Psoas muscle (tissue), 8 donors: ENCODE measurements around the gene ALG8. TPM values are rescaled to one million over a fixed set of nuclear protein-coding genes. Genes with fewer than 3 reads are reported as not detected.

Source experiments
- ATAC-seq, 4 donors: fragments of 200-7000 bp; cut with Tn5 transposase; one replicate each; pipeline ENCODE4 v1.9.1; 2020; ENCODE audit warnings: moderate library complexity in 3 of 4, mild to moderate bottlenecking in 2 of 4
- DNase-seq, 2 donors: peaks; one replicate each; pipeline ENCODE4 v3.0.0-alpha.2; 2020
- H3K27ac ChIP-seq: fragments of 200-600 bp; one replicate; pipeline ENCODE4 v1.8.0; 2022
- H3K27me3 ChIP-seq, 3 donors: fragments of 200-600 bp in 1 of 3; one replicate each; pipeline versions ENCODE4 v1.6.1 to v1.8.0; 2013 to 2022; ENCODE audit warnings: low read length in 2 of 3, mild to moderate bottlenecking in 2 of 3, moderate library complexity in 1 of 3; ENCODE audit not compliant: insufficient read depth in 3 of 3
- H3K36me3 ChIP-seq, 2 donors: fragments of 200-600 bp in 1 of 2; one replicate each; pipeline versions ENCODE4 v1.6.1 to v1.8.0; 2013 to 2022; ENCODE audit warnings: low read depth in 1 of 2, mild to moderate bottlenecking in 1 of 2, moderate library complexity in 1 of 2; ENCODE audit not compliant: insufficient read depth in 1 of 2
- H3K4me1 ChIP-seq: fragments of 200-600 bp; one replicate; pipeline ENCODE4 v1.8.0; 2022
- H3K4me3 ChIP-seq: fragments of 200-600 bp; one replicate; pipeline ENCODE4 v1.8.0; 2022; ENCODE audit warnings: mild to moderate bottlenecking
- H3K9me3 ChIP-seq: fragments of 200-600 bp; one replicate; pipeline ENCODE4 v1.8.0; 2022
- WGBS, 3 donors: extraction: QIAGEN DNeasy Blood & Tissue Kit; methylation state at CpG; one replicate each; pipeline versions ENCODE4 v1.1.6 to v1.1.7; 2013; 5-methylcytosine and 5-hydroxymethylcytosine counted together
- intact Hi-C, 2 donors: fragments of 100-400 bp; cut with DNase I; formaldehyde crosslinking; loops; one replicate each; pipeline versions ENCODE4 v1.11.0 to v1.14.2; 2022
- polyA plus RNA-seq, 3 donors: library from polyadenylated mRNA; stranded (reverse); fragments of 200-250 nt; gene quantifications; one replicate each; pipeline ENCODE4 v1.2.3, GENCODE V29; 2013
- total RNA-seq, 4 donors: library from RNA; stranded (reverse); fragmentation: NEBNext Ultra II Directional in 2 of 4; extraction: Animal tissue kit (Norgen Biotek cat#: 25700) in 2 of 4; gene quantifications; one replicate each; pipeline versions ENCODE4 v1.2.1 to v1.2.4, GENCODE V29; 2021 to 2023
- TF ChIP-seq, protein P1 (sequence below): fragments of 200-600 bp; IDR thresholded peaks from one replicate; pipeline ENCODE4 v1.8.0; 2022; ENCODE audit warnings: antibody characterized with exemption
- donor health status: healthy with polysubstance abuse.
- donor health status: DM: no; HTN: no; CAD: no; lungs with moderate emphysema.
- donor health status: Bipolar disorder and iron deficiency.
- donor health status: healthy.
- donor health status: DM: yes; HTN: yes; CAD: no.
- donor health status: DM: no; HTN: no; CAD: no.
- donor health status: DM: no; HTN: no; CAD: no.
- donor health status: DM: yes; HTN: yes; CAD: no.

Gene ALG8
- total and polyA plus RNA-seq, 7 donors = 9.1 to 15.7 (median 11.4) TPM

DNA sequence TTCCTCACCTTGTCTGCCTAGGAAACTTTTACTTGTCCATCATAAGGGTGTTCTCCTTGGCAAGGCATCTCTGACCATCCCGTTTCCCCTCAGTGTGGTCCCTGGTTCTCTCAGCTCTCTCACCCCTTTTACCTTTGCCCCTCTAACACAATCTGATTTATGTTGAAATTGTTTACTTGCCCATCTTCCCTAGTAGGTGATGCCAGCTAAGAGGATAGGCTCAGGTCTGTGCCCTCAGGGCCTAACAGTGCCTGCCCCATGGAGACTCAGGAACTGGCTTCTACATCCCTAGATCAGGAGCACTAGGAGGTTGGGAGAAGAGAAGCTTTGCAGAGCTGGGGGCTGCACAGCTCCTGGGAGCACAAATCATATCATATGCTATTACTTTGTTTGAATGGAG lies 21.1 kb upstream of the ALG8 start:
- Histone ChIP-seq H3K4me3 (no peak overlapping the region), H3K36me3 (no peaks in the 10 kb centered on the region), H3K27ac (no peak overlapping the region), H3K27me3 (no peaks in the 10 kb centered on the region), H3K4me1 (no peaks in the 10 kb centered on the region), H3K9me3 (no peaks in the 10 kb centered on the region)
- ATAC-seq (no peak), DNase-seq (no peak)
- TF ChIP-seq, protein P1, sequence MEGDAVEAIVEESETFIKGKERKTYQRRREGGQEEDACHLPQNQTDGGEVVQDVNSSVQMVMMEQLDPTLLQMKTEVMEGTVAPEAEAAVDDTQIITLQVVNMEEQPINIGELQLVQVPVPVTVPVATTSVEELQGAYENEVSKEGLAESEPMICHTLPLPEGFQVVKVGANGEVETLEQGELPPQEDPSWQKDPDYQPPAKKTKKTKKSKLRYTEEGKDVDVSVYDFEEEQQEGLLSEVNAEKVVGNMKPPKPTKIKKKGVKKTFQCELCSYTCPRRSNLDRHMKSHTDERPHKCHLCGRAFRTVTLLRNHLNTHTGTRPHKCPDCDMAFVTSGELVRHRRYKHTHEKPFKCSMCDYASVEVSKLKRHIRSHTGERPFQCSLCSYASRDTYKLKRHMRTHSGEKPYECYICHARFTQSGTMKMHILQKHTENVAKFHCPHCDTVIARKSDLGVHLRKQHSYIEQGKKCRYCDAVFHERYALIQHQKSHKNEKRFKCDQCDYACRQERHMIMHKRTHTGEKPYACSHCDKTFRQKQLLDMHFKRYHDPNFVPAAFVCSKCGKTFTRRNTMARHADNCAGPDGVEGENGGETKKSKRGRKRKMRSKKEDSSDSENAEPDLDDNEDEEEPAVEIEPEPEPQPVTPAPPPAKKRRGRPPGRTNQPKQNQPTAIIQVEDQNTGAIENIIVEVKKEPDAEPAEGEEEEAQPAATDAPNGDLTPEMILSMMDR = no peak
- intact Hi-C loops = no loop called here
- WGBS, 3 donors = 89 to 100% (median 91%) methylated on average over 1 of the region's 1 CpG

- no peaks in the 10 kb centered on the region for H3K36me3 ChIP-seq
- WGBS, 3 donors = 52 to 60% (median 55%) methylated on average over 6 of the region's 6 CpGs
- intact Hi-C loops = no loop called here
- H3K4me1 ChIP-seq = no peaks in the 10 kb centered on the region
- H3K9me3 ChIP-seq = no peaks in the 10 kb centered on the region
- H3K27me3 ChIP-seq = no peaks in the 10 kb centered on the region
- no peak overlapping the region for H3K27ac ChIP-seq
- no peak overlapping the region for H3K4me3 ChIP-seq
- no peak for ATAC-seq
- no peak for DNase-seq
- TF ChIP-seq, protein P1 = no peak
These were observed 19.7 kb upstream of the ALG8 start for GRCh38 chr11:78158987-78159652.

GRCh38 chr11:78156127-78156844 lies 16.9 kb upstream of the ALG8 start:
- Histone ChIP-seq H3K27ac (no peak overlapping the region), H3K36me3 (peaks cover 0 to 7% of the 10 kb centered on the region in 2 donors), H3K4me3 (no peak overlapping the region), H3K9me3 (no peaks in the 10 kb centered on the region), H3K27me3 (no peaks in the 10 kb centered on the region), H3K4me1 (no peaks in the 10 kb centered on the region)
- TF ChIP-seq, protein P1 = no peak
- no peak for ATAC-seq
- 66 to 85% (median 78%) methylated on average over 6 of the region's 6 CpGs for WGBS, 3 donors
- intact Hi-C loops = no loop called here
- no peak for DNase-seq

GRCh38 chr11:78151804-78152203 lies 12.4 kb upstream of the ALG8 start:
- Histone ChIP-seq H3K27me3 (no peaks in the 10 kb centered on the region), H3K4me3 (no peak overlapping the region), H3K9me3 (no peaks in the 10 kb centered on the region), H3K27ac (no peak overlapping the region), H3K4me1 (peaks cover 5% of the 10 kb centered on the region), H3K36me3 (peaks cover 0 to 7% of the 10 kb centered on the region in 2 donors)
- ATAC-seq = no peak
- DNase-seq = no peak
- intact Hi-C loops = loop anchor here in 1 of 2 donors (5.0 kb wide), 1 partner anchor 415 kb away; no protein-coding TSS in a partner anchor
- TF ChIP-seq, protein P1 = no peak
